Measurements from ENCODE around the gene CTNNA2. TPM values are rescaled to one million over a fixed set of nuclear protein-coding genes. Genes with fewer than 3 reads are reported as not detected.
A peak's percentile ranks its signal among the peaks of the same experiment; 100 is the strongest.

CTNNA2 gene
- total RNA-seq, 1 donor from 2014 or later: 43.5 TPM

DNA sequence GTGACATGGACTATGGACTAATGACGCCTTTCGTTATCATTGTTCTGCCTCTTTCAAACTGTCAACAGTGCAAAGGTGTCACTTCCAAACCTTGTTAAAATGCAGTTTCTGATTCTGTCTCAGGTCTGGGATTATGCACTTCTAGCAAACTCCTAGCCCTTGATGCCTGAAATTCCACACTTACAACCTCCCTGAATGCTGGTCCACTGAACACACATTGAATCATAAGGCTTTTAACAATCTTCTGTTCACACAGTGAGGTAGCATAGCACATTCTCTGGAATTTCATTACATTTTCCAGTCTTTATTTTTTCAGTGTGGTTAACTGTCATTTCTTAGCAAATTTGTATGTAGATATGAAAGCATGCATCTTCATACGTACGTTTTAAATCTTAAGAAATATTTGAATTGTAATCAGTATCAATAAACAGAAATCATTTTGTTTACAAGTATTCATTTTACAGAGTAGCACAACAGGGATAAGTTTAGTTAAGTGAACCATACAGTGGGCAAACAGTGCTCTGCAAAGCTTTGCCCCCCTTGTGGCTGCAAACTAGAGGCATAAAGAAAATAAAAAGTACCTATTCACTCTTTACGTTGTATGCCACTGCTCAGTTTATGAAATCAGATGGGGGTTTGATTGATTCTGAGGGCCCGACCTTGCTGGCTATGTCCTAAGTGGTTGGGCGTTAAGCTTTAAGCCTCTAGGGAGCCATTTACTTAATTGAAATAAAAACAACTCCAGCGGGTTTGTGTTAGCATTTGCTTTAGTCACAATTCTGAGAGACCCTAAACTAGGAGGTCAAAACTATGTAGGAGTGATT is 540.9 kb downstream of the CTNNA2 start:
- DNase-seq (ENCODE audit: low spot score): no peak
- H3K27ac ChIP-seq: no peak overlapping the region
- H3K27me3 Mint-ChIP-seq (ENCODE audit: insufficient read depth, low read depth): peaks cover 2% of the 10 kb centered on the region

DNA sequence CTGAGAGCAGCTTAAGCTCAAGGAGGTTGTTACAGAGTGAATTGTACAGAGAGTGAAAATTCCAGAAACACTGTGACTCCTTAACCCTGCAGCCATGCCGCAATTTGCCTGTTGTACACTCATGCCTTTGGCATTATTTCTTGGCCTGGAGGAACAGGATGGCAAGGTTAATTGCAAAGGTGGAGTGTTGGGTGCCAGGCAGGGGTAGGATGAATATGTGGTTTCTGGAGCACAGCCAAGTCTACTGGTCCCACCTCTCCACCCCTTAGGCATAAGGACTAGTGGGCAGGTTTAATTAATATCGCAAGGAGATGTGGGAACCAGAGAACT is 541.5 kb downstream of the CTNNA2 start:
- Mint-ChIP-seq H3K4me3 (no peak overlapping the region), H3K27ac (no peak overlapping the region), H3K36me3 (peaks cover 2% of the 10 kb centered on the region), H3K4me1 (peaks cover 35% of the 10 kb centered on the region), H3K27me3 (ENCODE audit: insufficient read depth, low read depth) (peaks cover 2% of the 10 kb centered on the region), H3K9me3 (no peaks in the 10 kb centered on the region)
- no peak overlapping the region for H3K27ac ChIP-seq
- H3K9ac ChIP-seq: no peak overlapping the region
- no peaks in the 10 kb centered on the region for H3K36me3 ChIP-seq
- peaks cover 45% of the 10 kb centered on the region for H3K4me1 ChIP-seq
- no peaks in the 10 kb centered on the region for H3K9me3 ChIP-seq (ENCODE audit: low read depth)
- TF ChIP-seq EZH2 (IDR thresholded peaks at IDR 0.05) (no peak), EZH2phosphoT487 (IDR thresholded peaks at IDR 0.05) (no peak)
- TF ChIP-seq, protein P1, sequence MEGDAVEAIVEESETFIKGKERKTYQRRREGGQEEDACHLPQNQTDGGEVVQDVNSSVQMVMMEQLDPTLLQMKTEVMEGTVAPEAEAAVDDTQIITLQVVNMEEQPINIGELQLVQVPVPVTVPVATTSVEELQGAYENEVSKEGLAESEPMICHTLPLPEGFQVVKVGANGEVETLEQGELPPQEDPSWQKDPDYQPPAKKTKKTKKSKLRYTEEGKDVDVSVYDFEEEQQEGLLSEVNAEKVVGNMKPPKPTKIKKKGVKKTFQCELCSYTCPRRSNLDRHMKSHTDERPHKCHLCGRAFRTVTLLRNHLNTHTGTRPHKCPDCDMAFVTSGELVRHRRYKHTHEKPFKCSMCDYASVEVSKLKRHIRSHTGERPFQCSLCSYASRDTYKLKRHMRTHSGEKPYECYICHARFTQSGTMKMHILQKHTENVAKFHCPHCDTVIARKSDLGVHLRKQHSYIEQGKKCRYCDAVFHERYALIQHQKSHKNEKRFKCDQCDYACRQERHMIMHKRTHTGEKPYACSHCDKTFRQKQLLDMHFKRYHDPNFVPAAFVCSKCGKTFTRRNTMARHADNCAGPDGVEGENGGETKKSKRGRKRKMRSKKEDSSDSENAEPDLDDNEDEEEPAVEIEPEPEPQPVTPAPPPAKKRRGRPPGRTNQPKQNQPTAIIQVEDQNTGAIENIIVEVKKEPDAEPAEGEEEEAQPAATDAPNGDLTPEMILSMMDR (IDR thresholded peaks at IDR 0.05): no peak
- no peaks in the 10 kb centered on the region for H3K79me2 ChIP-seq (ENCODE audit: low read depth)
- DNase-seq (ENCODE audit: low spot score): no peak
- H3K4me3 ChIP-seq: no peak overlapping the region
- peak overlapping the region; percentile 17 for H3K4me2 ChIP-seq
- no peak overlapping the region for H2AFZ ChIP-seq (replicated peaks)
- no peaks in the 10 kb centered on the region for H3K27me3 ChIP-seq
- no peaks in the 10 kb centered on the region for H3F3A ChIP-seq (ENCODE audit: low read depth)
- H4K20me1 ChIP-seq (ENCODE audit: low read depth): no peaks in the 10 kb centered on the region

More for the DNA sequence above, 540.9 kb downstream of the CTNNA2 start:
- no peaks in the 10 kb centered on the region for H3F3A ChIP-seq (ENCODE audit: low read depth)
- TF ChIP-seq EZH2 (IDR thresholded peaks at IDR 0.05): no peak
- TF ChIP-seq, protein P1 (IDR thresholded peaks at IDR 0.05): no peak
- no peak for TF ChIP-seq EZH2phosphoT487 (IDR thresholded peaks at IDR 0.05)
- H3K9ac ChIP-seq: no peak overlapping the region
- Mint-ChIP-seq H3K4me3 (no peak overlapping the region), H3K27ac (no peak overlapping the region), H3K9me3 (no peaks in the 10 kb centered on the region), H3K4me1 (peaks cover 30% of the 10 kb centered on the region), H3K36me3 (peaks cover 2% of the 10 kb centered on the region)
- H3K4me2 ChIP-seq: peak overlapping the region; percentile 17
- no peaks in the 10 kb centered on the region for H4K20me1 ChIP-seq (ENCODE audit: low read depth)
- peaks cover 41% of the 10 kb centered on the region for H3K4me1 ChIP-seq
- H3K4me3 ChIP-seq: no peak overlapping the region
- no peaks in the 10 kb centered on the region for H3K79me2 ChIP-seq (ENCODE audit: low read depth)
- H3K9me3 ChIP-seq (ENCODE audit: low read depth): no peaks in the 10 kb centered on the region
- H3K27me3 ChIP-seq: no peaks in the 10 kb centered on the region
- H3K36me3 ChIP-seq: no peaks in the 10 kb centered on the region
- H2AFZ ChIP-seq (replicated peaks): no peak overlapping the region

DNA sequence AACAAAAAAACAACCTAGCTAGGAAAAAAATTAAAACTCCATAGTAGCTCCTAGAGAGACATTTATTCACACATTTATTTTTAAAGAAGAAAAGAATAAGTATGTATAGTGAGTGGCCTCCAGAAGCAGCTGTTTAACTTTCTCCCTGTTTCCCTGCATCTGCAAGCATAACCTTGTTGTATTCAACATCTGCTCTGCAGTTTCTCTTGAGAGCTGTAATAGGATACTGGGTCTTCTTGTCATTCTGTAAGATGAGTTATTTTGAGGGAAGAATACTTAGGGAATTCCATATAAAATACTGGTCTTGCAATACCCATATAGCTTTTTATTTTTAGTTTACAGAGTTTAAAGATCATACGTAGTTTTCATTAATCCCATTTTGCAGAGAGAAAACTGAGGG is 545.1 kb downstream of the CTNNA2 start:
- peak overlapping the region; percentile 42 for H3K4me2 ChIP-seq
- peaks cover 43% of the 10 kb centered on the region for H3K4me1 Mint-ChIP-seq
- H3K27me3 Mint-ChIP-seq (ENCODE audit: insufficient read depth, low read depth): no peaks in the 10 kb centered on the region

DNA sequence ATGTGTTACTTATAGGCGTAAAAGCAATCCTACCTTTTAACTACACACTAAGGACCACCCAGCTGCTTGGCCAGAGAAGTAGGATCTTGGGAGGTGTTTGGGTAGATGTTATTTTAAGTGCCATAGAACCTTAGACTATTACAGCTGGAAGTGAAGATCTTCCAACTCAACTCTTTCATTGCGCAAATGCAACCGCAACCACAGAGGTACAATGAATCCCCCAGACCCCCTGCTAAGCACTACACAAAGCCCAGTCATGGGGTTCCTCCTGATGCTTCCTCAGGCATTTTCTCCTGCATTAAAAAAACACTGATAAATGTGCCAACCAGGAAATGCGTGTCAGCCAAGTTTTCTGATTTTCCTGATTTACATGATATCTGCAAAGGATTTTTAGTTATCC is 545.7 kb downstream of the CTNNA2 start:
- H3K4me1 Mint-ChIP-seq: peaks cover 37% of the 10 kb centered on the region
- H3K9me3 ChIP-seq (ENCODE audit: low read depth): no peaks in the 10 kb centered on the region
- H3K36me3 ChIP-seq: no peaks in the 10 kb centered on the region
- H3F3A ChIP-seq (ENCODE audit: low read depth): no peaks in the 10 kb centered on the region
- H4K20me1 ChIP-seq (ENCODE audit: low read depth): no peaks in the 10 kb centered on the region
- no peaks in the 10 kb centered on the region for H3K79me2 ChIP-seq (ENCODE audit: low read depth)
- H3K27me3 ChIP-seq: no peaks in the 10 kb centered on the region
- H3K9ac ChIP-seq: no peak overlapping the region
- DNase-seq (ENCODE audit: low spot score): peak; percentile 51
- peak overlapping the region; percentile 42 for H3K4me2 ChIP-seq
- peaks cover 35% of the 10 kb centered on the region for H3K4me1 ChIP-seq
- H3K4me3 ChIP-seq: no peak overlapping the region
- H3K27ac Mint-ChIP-seq: no peak overlapping the region
- no peaks in the 10 kb centered on the region for H3K27me3 Mint-ChIP-seq (ENCODE audit: insufficient read depth, low read depth)
- H3K36me3 Mint-ChIP-seq: no peaks in the 10 kb centered on the region
- no peak overlapping the region for H3K27ac ChIP-seq
- no peak overlapping the region for H3K4me3 Mint-ChIP-seq
- TF ChIP-seq, protein P1 (IDR thresholded peaks at IDR 0.05): no peak
- TF ChIP-seq EZH2phosphoT487 (IDR thresholded peaks at IDR 0.05) (no peak), EZH2 (IDR thresholded peaks at IDR 0.05) (no peak)
- no peak overlapping the region for H2AFZ ChIP-seq (replicated peaks)
- H3K9me3 Mint-ChIP-seq: no peaks in the 10 kb centered on the region

More for the DNA sequence above, 545.1 kb downstream of the CTNNA2 start:
- H3K4me1 ChIP-seq: peaks cover 40% of the 10 kb centered on the region
- H3K9me3 ChIP-seq (ENCODE audit: low read depth): no peaks in the 10 kb centered on the region
- H3K27ac ChIP-seq: no peak overlapping the region
- no peaks in the 10 kb centered on the region for H3F3A ChIP-seq (ENCODE audit: low read depth)
- no peak for DNase-seq (ENCODE audit: low spot score)
- Mint-ChIP-seq H3K4me3 (no peak overlapping the region), H3K36me3 (no peaks in the 10 kb centered on the region), H3K9me3 (no peaks in the 10 kb centered on the region), H3K27ac (no peak overlapping the region)
- no peaks in the 10 kb centered on the region for H3K79me2 ChIP-seq (ENCODE audit: low read depth)
- H3K36me3 ChIP-seq: no peaks in the 10 kb centered on the region
- no peak overlapping the region for H3K9ac ChIP-seq
- no peak for TF ChIP-seq EZH2phosphoT487 (IDR thresholded peaks at IDR 0.05)
- no peak overlapping the region for H2AFZ ChIP-seq (replicated peaks)
- no peak overlapping the region for H3K4me3 ChIP-seq
- no peaks in the 10 kb centered on the region for H3K27me3 ChIP-seq
- H4K20me1 ChIP-seq (ENCODE audit: low read depth): no peaks in the 10 kb centered on the region

All from neural progenitor cell (in vitro differentiated cells).